Neural progenitor cell (in vitro differentiated cells): Measurements from ENCODE around the gene RAD51B. TPM values are rescaled to one million over a fixed set of nuclear protein-coding genes. Genes with fewer than 3 reads are reported as not detected.

ENCODE experiments used
- DNase-seq: peaks from one replicate; pipeline ENCODE4 v3.0.0-alpha.2; 2016; ENCODE audit warnings: low spot score
- H2AFZ ChIP-seq: fragments of 200-600 bp; sonication (generic); replicated peaks from 2 replicates; pipeline ENCODE4 v1.6.1; 2016; ENCODE audit warnings: antibody characterized with exemption
- H3F3A ChIP-seq: fragments of 200-600 bp; sonication (generic); 2 replicates; pipeline ENCODE4 v1.6.1; 2016; ENCODE audit warnings: antibody characterized with exemption, low read depth
- H3K27ac ChIP-seq: fragments of 200-600 bp; sonication (generic); 2 replicates; pipeline ENCODE4 v1.5.1; 2016; ENCODE audit warnings: mild to moderate bottlenecking
- H3K27me3 ChIP-seq: fragments of 200-600 bp; sonication (generic); 2 replicates; pipeline ENCODE4 v1.6.1; 2016; ENCODE audit warnings: mild to moderate bottlenecking, moderate library complexity
- H3K36me3 ChIP-seq: fragments of 200-600 bp; sonication (generic); 2 replicates; pipeline ENCODE4 v1.5.1; 2016
- H3K4me1 ChIP-seq: fragments of 200-600 bp; sonication (generic); 2 replicates; pipeline ENCODE4 v1.6.1; 2016; ENCODE audit warnings: mixed run types
- H3K4me2 ChIP-seq: fragments of 200-600 bp; sonication (generic); 2 replicates; pipeline ENCODE4 v1.6.1; 2016
- H3K4me3 ChIP-seq: fragments of 200-600 bp; sonication (generic); 2 replicates; pipeline ENCODE4 v1.5.1; 2016
- H3K79me2 ChIP-seq: fragments of 200-600 bp; sonication (generic); 2 replicates; pipeline ENCODE4 v1.6.1; 2016; ENCODE audit warnings: low read depth
- H3K9ac ChIP-seq: fragments of 200-600 bp; sonication (generic); 2 replicates; pipeline ENCODE4 v1.6.1; 2016
- H3K9me3 ChIP-seq: fragments of 200-600 bp; sonication (generic); 2 replicates; pipeline ENCODE4 v1.5.1; 2016; ENCODE audit warnings: low read depth
- H4K20me1 ChIP-seq: fragments of 200-600 bp; sonication (generic); 2 replicates; pipeline ENCODE4 v1.6.1; 2016; ENCODE audit warnings: low read depth
- H3K27ac Mint-ChIP-seq: 3 replicates; pipeline ENCODE4 v1.8.0; 2021; ENCODE audit warnings: mixed read lengths
- H3K27me3 Mint-ChIP-seq: 2 replicates; pipeline ENCODE4 v1.8.0; 2022; ENCODE audit warnings: low read depth, mild to moderate bottlenecking, inconsistent platforms, moderate library complexity, mixed read lengths; ENCODE audit not compliant: insufficient read depth
- H3K36me3 Mint-ChIP-seq: 3 replicates; pipeline ENCODE4 v1.8.0; 2021; ENCODE audit warnings: mixed read lengths
- H3K4me1 Mint-ChIP-seq: 3 replicates; pipeline ENCODE4 v1.8.0; 2021; ENCODE audit warnings: mixed read lengths
- H3K4me3 Mint-ChIP-seq: 3 replicates; pipeline ENCODE4 v1.8.0; 2021; ENCODE audit warnings: mild to moderate bottlenecking, moderate library complexity, mixed read lengths
- H3K9me3 Mint-ChIP-seq: 3 replicates; pipeline ENCODE4 v1.8.0; 2020; ENCODE audit warnings: mixed read lengths
- EZH2 ChIP-seq: fragments of 200-600 bp; sonication (generic); IDR thresholded peaks from 2 replicates; pipeline ENCODE4 v1.6.1; 2017; ENCODE audit warnings: antibody characterized with exemption, mild to moderate bottlenecking, moderate library complexity
- EZH2phosphoT487 ChIP-seq: fragments of 200-600 bp; sonication (generic); IDR thresholded peaks from 2 replicates; pipeline ENCODE4 v1.6.1; 2017; ENCODE audit warnings: antibody characterized with exemption
- total RNA-seq: library from RNA; depleted of rRNA; stranded (reverse); fragments of >200 nt; gene quantifications from 2 replicates; pipeline ENCODE4 v1.2.3, GENCODE V29; 2015; ENCODE audit warnings: low replicate concordance
- TF ChIP-seq, protein P1 (sequence below): fragments of 200-600 bp; sonication (generic); IDR thresholded peaks from 2 replicates; pipeline ENCODE4 v1.5.1; 2017; ENCODE audit warnings: antibody characterized with exemption, mild to moderate bottlenecking

The RAD51B gene
- total RNA-seq, 1 donor from 2014 or later: 50.5 TPM

DNA sequence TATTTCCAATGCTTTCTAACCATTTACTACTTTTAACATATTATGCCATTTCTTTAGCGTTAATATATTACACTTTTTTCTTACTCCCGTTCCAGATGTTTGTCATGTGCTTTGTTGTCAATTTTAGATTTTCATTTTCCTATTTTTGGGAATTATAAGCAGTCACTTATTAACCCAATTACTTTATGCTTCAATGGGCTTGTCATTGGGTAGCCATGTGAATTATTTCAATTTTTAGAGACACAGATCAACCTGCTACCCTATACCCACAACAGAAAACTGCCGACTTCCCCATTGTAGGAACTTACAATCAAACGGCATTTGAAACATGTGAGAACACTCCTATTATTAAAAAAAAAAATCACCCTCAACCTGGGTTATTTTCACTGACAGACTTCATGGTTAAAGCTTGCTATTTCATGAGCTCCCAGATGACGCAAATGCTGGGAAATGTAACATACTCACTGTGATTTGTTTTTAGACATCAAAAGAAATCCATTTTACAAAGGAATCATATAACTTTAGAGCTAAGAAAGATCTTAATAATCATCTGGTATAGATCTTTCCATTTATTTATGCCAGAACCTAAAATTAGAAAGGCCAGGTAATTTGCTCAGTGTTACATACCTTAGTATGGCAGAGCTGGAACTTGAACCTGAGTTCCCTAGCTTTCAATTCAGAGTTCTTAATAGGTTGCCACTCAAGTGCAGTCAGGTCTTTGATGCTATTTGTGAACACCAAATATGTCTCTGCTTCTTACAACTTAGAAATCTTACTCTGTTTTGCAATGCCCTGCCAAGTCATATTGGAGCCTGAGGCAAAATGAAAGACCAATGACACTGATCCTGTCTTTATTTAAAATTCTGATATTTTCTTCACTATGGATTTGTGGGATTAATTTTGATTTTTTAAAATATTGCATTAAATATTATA, 340.4 kb downstream of the RAD51B start:
- Histone ChIP-seq H3K9me3 (no peaks in the 10 kb centered on the region), H3K27me3 (no peaks in the 10 kb centered on the region), H3F3A (no peaks in the 10 kb centered on the region), H3K4me3 (no peak overlapping the region), H3K4me2 (no peak overlapping the region), H3K79me2 (no peaks in the 10 kb centered on the region), H3K36me3 (no peaks in the 10 kb centered on the region), H3K27ac (no peak overlapping the region), H2AFZ (no peak overlapping the region), H4K20me1 (no peaks in the 10 kb centered on the region), H3K4me1 (peaks cover 12% of the 10 kb centered on the region), H3K9ac (no peak overlapping the region)
- no peak overlapping the region for H3K4me3 Mint-ChIP-seq
- no peaks in the 10 kb centered on the region for H3K36me3 Mint-ChIP-seq
- DNase-seq: no peak
- TF ChIP-seq, protein P1, sequence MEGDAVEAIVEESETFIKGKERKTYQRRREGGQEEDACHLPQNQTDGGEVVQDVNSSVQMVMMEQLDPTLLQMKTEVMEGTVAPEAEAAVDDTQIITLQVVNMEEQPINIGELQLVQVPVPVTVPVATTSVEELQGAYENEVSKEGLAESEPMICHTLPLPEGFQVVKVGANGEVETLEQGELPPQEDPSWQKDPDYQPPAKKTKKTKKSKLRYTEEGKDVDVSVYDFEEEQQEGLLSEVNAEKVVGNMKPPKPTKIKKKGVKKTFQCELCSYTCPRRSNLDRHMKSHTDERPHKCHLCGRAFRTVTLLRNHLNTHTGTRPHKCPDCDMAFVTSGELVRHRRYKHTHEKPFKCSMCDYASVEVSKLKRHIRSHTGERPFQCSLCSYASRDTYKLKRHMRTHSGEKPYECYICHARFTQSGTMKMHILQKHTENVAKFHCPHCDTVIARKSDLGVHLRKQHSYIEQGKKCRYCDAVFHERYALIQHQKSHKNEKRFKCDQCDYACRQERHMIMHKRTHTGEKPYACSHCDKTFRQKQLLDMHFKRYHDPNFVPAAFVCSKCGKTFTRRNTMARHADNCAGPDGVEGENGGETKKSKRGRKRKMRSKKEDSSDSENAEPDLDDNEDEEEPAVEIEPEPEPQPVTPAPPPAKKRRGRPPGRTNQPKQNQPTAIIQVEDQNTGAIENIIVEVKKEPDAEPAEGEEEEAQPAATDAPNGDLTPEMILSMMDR: no peak
- no peak for TF ChIP-seq EZH2
- no peak for TF ChIP-seq EZH2phosphoT487
- H3K4me1 Mint-ChIP-seq: peaks cover 22% of the 10 kb centered on the region
- H3K27me3 Mint-ChIP-seq: no peaks in the 10 kb centered on the region
- H3K27ac Mint-ChIP-seq: no peak overlapping the region
- peaks cover 2% of the 10 kb centered on the region for H3K9me3 Mint-ChIP-seq

DNA sequence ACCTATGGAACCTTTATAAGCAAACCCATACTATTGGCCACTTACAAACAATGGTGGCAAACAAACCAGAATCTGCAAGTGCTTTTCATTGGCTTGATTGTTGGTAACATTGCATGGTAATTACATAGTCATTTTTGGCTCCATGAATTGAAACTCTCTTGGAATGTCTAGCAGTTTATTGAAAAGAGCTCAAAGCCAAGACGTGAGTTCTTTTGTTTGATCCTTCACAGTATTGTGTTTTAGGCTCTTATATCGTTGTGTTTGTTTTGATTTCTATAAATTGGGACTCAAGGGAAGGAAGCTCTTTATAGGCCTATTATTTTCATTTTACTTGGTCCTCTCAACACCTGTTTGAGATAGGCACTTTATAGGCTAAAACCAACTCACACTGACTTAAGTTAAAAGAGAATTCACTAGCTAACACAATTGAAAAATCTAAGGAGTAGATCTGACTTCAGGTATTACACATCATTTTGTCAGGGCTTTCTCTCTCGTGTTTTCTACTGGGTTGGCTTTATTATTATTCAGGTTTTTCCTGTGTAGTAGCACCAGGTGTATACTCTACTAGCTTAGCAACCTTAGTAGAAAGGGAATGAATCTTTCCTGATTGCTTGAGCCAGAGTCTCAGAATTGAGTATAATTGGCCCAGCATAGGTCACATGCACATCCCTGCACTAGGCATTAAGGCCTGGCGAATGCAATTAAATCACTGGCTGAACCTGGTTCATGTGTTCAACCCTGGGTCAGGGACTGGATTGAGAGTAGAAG, 341.4 kb downstream of the RAD51B start:
- Mint-ChIP-seq H3K4me3 (no peak overlapping the region), H3K9me3 (peaks cover 2% of the 10 kb centered on the region), H3K27ac (no peak overlapping the region), H3K27me3 (no peaks in the 10 kb centered on the region), H3K36me3 (no peaks in the 10 kb centered on the region), H3K4me1 (peaks cover 16% of the 10 kb centered on the region)
- no peak overlapping the region for H3K9ac ChIP-seq
- H3K4me2 ChIP-seq: no peak overlapping the region
- H3K4me3 ChIP-seq: no peak overlapping the region
- DNase-seq: no peak
- no peaks in the 10 kb centered on the region for H3K9me3 ChIP-seq
- peaks cover 12% of the 10 kb centered on the region for H3K4me1 ChIP-seq
- no peak overlapping the region for H2AFZ ChIP-seq
- no peaks in the 10 kb centered on the region for H3K36me3 ChIP-seq
- no peak for TF ChIP-seq EZH2
- TF ChIP-seq EZH2phosphoT487: no peak
- TF ChIP-seq, protein P1: no peak
- no peaks in the 10 kb centered on the region for H4K20me1 ChIP-seq
- H3K27me3 ChIP-seq: no peaks in the 10 kb centered on the region
- H3K27ac ChIP-seq: no peak overlapping the region
- no peaks in the 10 kb centered on the region for H3K79me2 ChIP-seq
- no peaks in the 10 kb centered on the region for H3F3A ChIP-seq

DNA sequence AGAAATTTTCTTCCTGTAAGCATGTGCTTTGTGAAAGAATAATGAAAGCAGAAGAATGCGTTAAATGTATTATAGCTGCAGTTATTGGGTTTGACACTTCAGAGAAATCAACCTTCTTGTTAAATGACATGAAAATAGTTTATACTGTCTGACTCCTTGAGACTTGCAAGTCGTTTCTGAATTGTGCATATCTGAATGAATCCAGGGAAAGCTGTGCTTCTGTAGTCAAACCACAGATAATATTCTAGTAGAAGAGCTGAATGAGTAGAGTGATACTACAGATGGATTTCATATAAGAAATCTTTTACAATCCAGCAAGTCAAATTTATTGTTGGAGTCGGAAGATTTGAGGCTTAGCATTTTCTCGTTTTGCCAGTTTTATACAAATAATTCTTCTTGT, 343.3 kb downstream of the RAD51B start:
- H2AFZ ChIP-seq: no peak overlapping the region
- no peak overlapping the region for H3K27ac ChIP-seq
- H3K36me3 Mint-ChIP-seq: no peaks in the 10 kb centered on the region
- no peak for DNase-seq
- no peaks in the 10 kb centered on the region for H3K9me3 ChIP-seq
- H3K27ac Mint-ChIP-seq: no peak overlapping the region
- no peak overlapping the region for H3K4me3 Mint-ChIP-seq
- H3K4me2 ChIP-seq: no peak overlapping the region
- no peak overlapping the region for H3K9ac ChIP-seq
- TF ChIP-seq EZH2phosphoT487: no peak
- TF ChIP-seq EZH2: no peak
- TF ChIP-seq, protein P1: no peak
- peaks cover 9% of the 10 kb centered on the region for H3K4me1 Mint-ChIP-seq
- no peaks in the 10 kb centered on the region for H3K27me3 Mint-ChIP-seq
- no peaks in the 10 kb centered on the region for H3F3A ChIP-seq
- H3K27me3 ChIP-seq: no peaks in the 10 kb centered on the region
- no peaks in the 10 kb centered on the region for H3K79me2 ChIP-seq
- H3K4me1 ChIP-seq: peaks cover 12% of the 10 kb centered on the region
- H3K9me3 Mint-ChIP-seq: peaks cover 2% of the 10 kb centered on the region
- no peaks in the 10 kb centered on the region for H4K20me1 ChIP-seq
- no peaks in the 10 kb centered on the region for H3K36me3 ChIP-seq
- H3K4me3 ChIP-seq: no peak overlapping the region
